ENCODE data around the gene EMX2.

EMX2 gene

DNA sequence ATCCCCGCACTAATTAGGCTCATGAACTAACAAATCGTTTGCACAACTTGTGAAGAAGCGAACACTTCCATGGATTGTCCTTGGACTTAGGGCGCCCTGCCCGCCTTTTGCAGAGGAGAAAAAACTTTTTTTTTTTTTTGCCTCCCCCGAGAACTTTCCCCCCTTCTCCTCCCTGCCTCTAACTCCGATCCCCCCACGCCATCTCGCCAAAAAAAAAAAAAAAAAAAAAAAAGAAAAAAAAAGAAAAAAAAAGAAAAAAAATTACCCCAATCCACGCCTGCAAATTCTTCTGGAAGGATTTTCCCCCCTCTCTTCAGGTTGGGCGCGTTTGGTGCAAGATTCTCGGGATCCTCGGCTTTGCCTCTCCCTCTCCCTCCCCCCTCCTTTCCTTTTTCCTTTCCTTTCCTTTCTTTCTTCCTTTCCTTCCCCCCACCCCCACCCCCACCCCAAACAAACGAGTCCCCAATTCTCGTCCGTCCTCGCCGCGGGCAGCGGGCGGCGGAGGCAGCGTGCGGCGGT is at the start of gene EMX2:
EMX2 (plus strand) TSS at position 41 of the 519 bp plus-strand sequence. CDS start 522 bp downstream, outside the sequence.
- DNase-seq: no peak

- DNase-seq: no peak
Measured at GRCh38 chr10:117496031-117496430, 46.5 kb upstream of the EMX2 start.

- peak; percentile 92 for DNase-seq
Measured at GRCh38 chr10:117496616-117497028, 45.9 kb upstream of the EMX2 start.

DNA sequence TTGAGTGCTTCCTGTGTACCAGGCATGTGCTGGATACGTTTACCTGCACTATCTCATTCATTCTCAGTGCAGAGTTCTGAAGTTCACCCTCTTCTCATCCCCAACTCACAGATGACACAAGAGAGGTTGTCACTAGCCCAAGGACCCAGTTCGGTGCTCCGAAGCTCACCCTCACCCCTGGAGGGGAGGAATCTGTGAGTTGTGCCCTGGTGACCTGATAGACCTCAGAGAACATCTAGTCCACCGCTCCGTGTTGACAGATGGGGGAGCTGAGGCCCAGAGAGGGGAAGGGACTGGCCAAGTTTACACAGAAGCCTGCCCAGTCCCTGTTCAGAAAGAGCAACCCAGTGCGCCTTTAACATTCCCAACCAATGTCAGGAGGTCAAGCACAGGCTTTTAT is 44.8 kb upstream of the EMX2 start:
- peak; percentile 40 for DNase-seq

- peak; percentile 54 for DNase-seq
Measured at GRCh38 chr10:117499248-117500105, 43.1 kb upstream of the EMX2 start.

- peak; percentile 34 for DNase-seq
Measured at GRCh38 chr10:117500456-117500855, 42.1 kb upstream of the EMX2 start.

DNA sequence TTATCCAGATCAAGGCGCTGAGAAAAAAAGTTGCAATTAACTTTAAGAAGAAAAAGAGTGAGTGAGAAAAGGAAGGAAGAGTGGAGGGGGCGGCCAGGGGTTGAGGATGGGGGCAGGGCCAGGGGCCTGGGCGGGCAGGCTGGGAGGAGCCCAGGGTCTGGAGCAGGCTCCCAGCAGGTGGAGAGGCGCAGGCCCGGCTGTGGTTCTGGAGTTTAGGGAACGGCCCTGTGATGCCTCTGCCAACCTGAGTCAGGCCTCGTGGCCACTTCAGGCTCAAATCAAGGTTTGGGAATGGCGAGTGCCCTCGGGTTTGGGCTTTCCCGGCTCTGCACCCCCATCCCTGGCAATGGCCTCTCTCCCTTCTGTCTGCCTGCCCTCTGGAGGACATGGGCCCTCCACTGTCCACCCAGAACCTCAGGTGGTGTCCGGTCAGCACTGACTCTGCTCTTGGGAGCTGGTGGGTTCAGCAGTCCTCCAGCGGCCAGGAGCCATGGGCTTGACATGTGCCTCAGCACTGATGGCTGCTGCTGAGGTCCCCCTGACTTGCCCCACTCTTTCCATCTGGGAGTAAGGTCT is 41.0 kb upstream of the EMX2 start:
- peak; percentile 45 for DNase-seq

DNA sequence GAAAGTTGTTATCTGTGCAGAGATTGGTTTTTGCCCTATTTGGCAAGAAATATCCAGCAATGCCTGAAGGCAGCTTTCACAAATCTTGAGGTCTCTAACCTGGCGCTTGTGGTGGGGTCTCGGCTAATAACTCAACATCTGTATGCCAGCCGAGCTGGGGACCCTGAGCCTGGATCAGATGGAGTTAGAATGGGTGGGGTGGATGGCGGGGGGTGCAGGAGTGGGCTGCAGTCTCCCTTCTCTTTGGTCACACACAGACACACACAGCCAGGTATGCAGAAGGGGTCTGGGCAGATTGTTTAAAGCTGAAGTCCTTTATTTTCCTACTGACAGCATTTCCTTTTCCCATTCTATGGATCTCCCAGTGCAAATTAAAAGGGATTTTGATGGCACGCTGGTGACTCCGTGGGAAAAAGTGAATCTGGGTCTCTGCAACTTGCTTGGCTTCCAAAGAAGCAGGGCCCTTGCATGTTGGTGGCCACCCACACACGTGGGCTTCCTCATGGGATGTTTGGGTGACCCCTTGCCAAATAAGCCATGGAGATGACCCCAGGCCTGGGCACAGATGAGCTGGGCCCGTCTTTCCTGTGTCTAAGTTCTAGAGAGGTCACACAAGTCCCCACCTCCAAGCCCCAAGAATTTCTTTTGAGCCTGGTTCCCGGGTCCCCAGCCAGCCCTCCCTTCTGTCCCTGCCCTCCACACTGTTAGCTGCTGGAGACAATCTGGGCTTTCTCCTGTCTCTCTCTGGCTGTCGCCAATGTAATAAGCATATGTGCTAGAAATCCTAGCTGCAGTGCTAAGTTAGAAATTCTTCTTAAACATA is 39.9 kb upstream of the EMX2 start:
- peak; percentile 37 for DNase-seq

DNA sequence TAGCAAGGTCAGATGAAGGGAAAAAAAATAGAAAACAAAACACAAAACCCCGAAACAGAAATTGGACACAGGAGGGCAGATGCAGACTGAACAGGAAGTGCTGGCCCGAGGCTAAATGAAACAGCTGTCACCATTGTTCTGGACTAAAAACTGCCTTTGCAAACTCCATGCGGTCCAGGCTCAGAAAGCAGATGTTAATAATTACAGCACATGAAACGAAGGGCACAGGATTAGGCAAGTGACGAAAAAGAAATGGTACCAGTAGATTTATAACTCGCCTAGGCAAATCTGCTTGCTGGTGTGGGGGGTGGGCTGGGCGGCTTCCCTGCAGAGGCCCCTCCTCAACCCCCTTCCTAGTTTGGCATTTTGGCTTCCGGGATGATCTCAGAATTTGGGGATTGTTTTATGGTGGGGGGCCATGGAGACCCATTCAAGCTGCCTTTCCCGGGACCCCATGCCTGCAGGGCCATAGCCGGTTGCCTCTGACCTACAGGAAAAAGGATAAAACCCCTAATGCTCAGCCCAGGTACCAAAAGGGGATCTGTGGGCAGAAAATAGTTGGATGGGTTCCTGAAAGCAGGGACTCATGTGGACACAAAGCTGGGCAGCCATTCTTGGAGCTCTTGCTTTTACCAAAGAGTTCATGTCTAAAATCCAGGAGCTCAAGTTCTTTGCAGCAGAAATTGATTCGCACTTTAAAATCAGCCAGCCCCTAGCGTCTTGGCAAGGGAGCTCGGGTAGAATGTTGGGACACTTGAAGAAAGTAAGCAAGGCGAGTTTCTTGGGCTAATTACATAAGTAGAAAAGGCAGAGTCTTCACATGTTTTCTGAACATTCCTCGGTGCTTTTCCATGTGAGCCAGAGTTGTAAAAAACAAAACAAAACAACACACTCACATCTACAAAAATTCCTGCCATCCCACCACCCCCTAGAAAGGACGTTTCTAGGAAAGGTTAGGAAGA is 39.0 kb upstream of the EMX2 start:
- DNase-seq: peak; percentile 49

DNA sequence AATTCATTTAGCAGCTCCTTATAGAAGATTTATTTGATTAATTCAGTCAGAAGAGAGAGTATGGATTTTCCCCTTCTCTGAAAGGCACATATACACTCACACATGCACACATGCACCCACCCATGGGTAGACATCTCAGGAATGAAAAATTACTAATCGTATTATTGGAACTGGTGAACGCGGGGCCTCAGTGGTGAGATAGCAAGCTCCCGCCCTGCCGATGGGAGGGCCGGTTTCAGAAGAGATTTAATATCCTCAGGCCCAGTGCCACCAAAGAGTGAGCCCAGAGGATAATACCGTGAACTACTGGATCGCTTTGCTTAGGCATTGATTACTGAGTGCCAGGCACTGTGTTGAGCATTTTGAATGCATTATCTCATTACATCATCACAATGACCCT is 38.0 kb upstream of the EMX2 start:
- no peak for DNase-seq

GRCh38 chr10:117507081-117507480 is 35.5 kb upstream of the EMX2 start:
- peak; percentile 21 for DNase-seq

DNA sequence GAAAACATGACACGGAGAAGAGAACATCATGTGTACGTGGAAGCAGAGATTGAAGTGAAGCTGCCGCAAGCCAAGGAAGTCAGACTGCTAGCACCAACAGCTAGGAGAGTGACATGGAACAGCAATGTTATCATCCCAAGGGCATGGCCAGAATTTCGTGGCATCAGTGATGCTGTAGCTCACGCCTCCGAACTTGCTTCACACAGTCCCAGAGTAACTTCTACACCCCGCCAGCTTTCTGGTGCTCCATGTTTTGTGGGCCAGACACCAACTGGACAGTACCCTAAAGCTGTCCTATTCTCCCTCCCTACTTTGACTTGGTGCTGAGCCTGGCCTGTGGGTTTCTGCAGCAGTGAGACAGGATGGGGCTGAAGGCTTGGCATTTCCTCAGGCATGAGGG is 33.0 kb upstream of the EMX2 start:
- peak; percentile 16 for DNase-seq

- peak; percentile 39 for DNase-seq
Measured at GRCh38 chr10:117511601-117512390, 30.8 kb upstream of the EMX2 start.

DNA sequence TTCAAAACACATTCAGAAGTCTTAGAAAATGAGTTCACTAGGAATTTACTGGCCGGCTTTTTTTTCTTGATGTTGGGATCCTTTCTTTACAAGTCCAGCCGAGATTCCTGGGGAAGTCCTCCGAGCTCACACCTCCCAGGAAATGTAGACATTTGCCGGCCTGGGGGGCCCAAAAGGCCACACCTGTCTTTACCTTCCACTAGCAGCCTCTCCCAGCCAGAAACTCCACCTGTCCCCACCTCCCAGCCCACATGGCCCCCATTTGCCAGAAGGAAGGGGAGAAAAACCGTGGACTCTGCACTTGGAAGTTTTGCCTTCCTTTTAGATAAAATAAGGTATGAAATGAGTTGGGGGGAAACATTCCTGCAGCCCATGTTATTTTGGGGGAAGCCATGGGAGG is 27.6 kb upstream of the EMX2 start:
- DNase-seq: peak; percentile 32

GRCh38 chr10:117516681-117517080 is 25.9 kb upstream of the EMX2 start:
- DNase-seq: peak; percentile 9

- DNase-seq: peak; percentile 57
Measured at GRCh38 chr10:117518246-117518645, 24.3 kb upstream of the EMX2 start.

- DNase-seq: peak; percentile 23
Measured at GRCh38 chr10:117519286-117519685, 23.3 kb upstream of the EMX2 start.

DNA sequence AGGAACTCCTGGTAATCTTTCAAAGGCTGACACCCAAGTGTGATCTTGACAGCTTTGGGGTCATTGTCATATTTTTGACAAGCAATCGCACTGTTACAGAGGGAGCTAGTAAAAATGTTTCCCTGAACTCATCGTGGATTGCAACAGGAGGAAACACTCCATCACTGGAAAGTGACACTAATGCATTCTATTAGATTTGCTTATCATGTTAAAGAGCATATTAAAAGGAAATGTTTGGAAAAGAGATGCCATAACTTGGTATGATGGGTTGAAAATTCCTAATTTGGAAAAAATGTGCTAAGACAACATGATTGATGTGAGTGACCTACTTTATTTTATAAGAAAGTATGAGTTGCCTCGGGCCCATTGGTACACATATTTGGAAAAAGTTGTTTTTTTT is 22.7 kb upstream of the EMX2 start:
- DNase-seq: peak; percentile 2

- DNase-seq: no peak
Measured at GRCh38 chr10:117530791-117531190, 11.8 kb upstream of the EMX2 start.

- no peak for DNase-seq
Measured at GRCh38 chr10:117531371-117532002, 11.1 kb upstream of the EMX2 start.

GRCh38 chr10:117532003-117532385 is 10.6 kb upstream of the EMX2 start:
- DNase-seq: no peak

Data from islet precursor cell (in vitro differentiated cells).